ENCODE results near the gene PRELID2. TPM values are rescaled to one million over a fixed set of nuclear protein-coding genes. Genes with fewer than 3 reads are reported as not detected.

Gene PRELID2
- total RNA-seq, 1 donor from 2014 or later: 9.2 TPM

GRCh38 chr5:145812877-145813276, 22.3 kb downstream of the PRELID2 start:
- H4K20me1 ChIP-seq (ENCODE audit: insufficient read depth, low read length): no peaks in the 10 kb centered on the region
- no peaks in the 10 kb centered on the region for H3K4me1 Mint-ChIP-seq (ENCODE audit: low read depth, unreplicated experiment)
- H3K9me3 ChIP-seq (ENCODE audit: insufficient read depth, low read depth, low read length): no peaks in the 10 kb centered on the region
- no peak overlapping the region for H3K4me2 ChIP-seq (ENCODE audit: low read length)
- H3K27ac ChIP-seq (ENCODE audit: low read depth, low read length): no peak overlapping the region
- no peak overlapping the region for H3K4me3 ChIP-seq (ENCODE audit: insufficient read depth, low read depth, low read length)
- no peaks in the 10 kb centered on the region for H3K9me3 Mint-ChIP-seq (ENCODE audit: unreplicated experiment)
- H3K36me3 ChIP-seq (ENCODE audit: insufficient read depth, low read length): peaks cover 6% of the 10 kb centered on the region
- H3K79me2 ChIP-seq (ENCODE audit: insufficient read depth, low read length): no peaks in the 10 kb centered on the region
- no peaks in the 10 kb centered on the region for H3K27me3 ChIP-seq (ENCODE audit: insufficient read depth, low read length)
- no peak overlapping the region for H2AFZ ChIP-seq (ENCODE audit: low read depth, low read length)
- no peaks in the 10 kb centered on the region for H3K4me1 ChIP-seq (ENCODE audit: insufficient read depth, low read length)
- no peaks in the 10 kb centered on the region for H3K27me3 Mint-ChIP-seq (ENCODE audit: low read depth, unreplicated experiment)
- no peak overlapping the region for H3K4me3 Mint-ChIP-seq (ENCODE audit: unreplicated experiment)
- TF ChIP-seq CTCF (IDR thresholded peaks at IDR 0.05; ENCODE audit: insufficient read depth, low read depth, low read length) (no peak), EZH2 (IDR thresholded peaks at IDR 0.05; ENCODE audit: insufficient read depth, low read length) (no peak)
- H3K36me3 Mint-ChIP-seq (ENCODE audit: low read depth, unreplicated experiment): peaks cover 2% of the 10 kb centered on the region
- FAIRE-seq: no peak
- H3K27ac Mint-ChIP-seq (ENCODE audit: unreplicated experiment): no peak overlapping the region
- no peak overlapping the region for H3K9ac ChIP-seq (ENCODE audit: low read length)
- no peak for DNase-seq (ENCODE audit: low read depth)

- Histone ChIP-seq H3K4me3 (ENCODE audit: insufficient read depth, low read depth, low read length) (no peak overlapping the region), H3K9ac (ENCODE audit: low read length) (no peak overlapping the region), H2AFZ (ENCODE audit: low read depth, low read length) (no peak overlapping the region), H3K27me3 (ENCODE audit: insufficient read depth, low read length) (no peaks in the 10 kb centered on the region), H3K4me1 (ENCODE audit: insufficient read depth, low read length) (no peaks in the 10 kb centered on the region), H3K79me2 (ENCODE audit: insufficient read depth, low read length) (no peaks in the 10 kb centered on the region), H4K20me1 (ENCODE audit: insufficient read depth, low read length) (no peaks in the 10 kb centered on the region), H3K9me3 (ENCODE audit: insufficient read depth, low read depth, low read length) (no peaks in the 10 kb centered on the region), H3K4me2 (ENCODE audit: low read length) (no peak overlapping the region), H3K27ac (ENCODE audit: low read depth, low read length) (no peak overlapping the region), H3K36me3 (ENCODE audit: insufficient read depth, low read length) (peaks cover 4% of the 10 kb centered on the region)
- Mint-ChIP-seq H3K9me3 (ENCODE audit: unreplicated experiment) (no peaks in the 10 kb centered on the region), H3K27ac (ENCODE audit: unreplicated experiment) (peak overlapping the region; percentile 37), H3K36me3 (ENCODE audit: low read depth, unreplicated experiment) (peaks cover 2% of the 10 kb centered on the region), H3K4me3 (ENCODE audit: unreplicated experiment) (no peak overlapping the region), H3K4me1 (ENCODE audit: low read depth, unreplicated experiment) (no peaks in the 10 kb centered on the region), H3K27me3 (ENCODE audit: low read depth, unreplicated experiment) (no peaks in the 10 kb centered on the region)
- DNase-seq (ENCODE audit: low read depth) (peak; percentile 17), FAIRE-seq (peak; percentile 32)
- TF ChIP-seq EZH2 (IDR thresholded peaks at IDR 0.05; ENCODE audit: insufficient read depth, low read length) (no peak), CTCF (IDR thresholded peaks at IDR 0.05; ENCODE audit: insufficient read depth, low read depth, low read length) (no peak)
These were observed 23.1 kb downstream of the PRELID2 start for GRCh38 chr5:145811834-145812625.

GRCh38 chr5:145806923-145807322, 28.2 kb downstream of the PRELID2 start:
- no peak overlapping the region for H3K4me2 ChIP-seq (ENCODE audit: low read length)
- H3K4me3 Mint-ChIP-seq (ENCODE audit: unreplicated experiment): no peak overlapping the region
- H4K20me1 ChIP-seq (ENCODE audit: insufficient read depth, low read length): no peaks in the 10 kb centered on the region
- no peaks in the 10 kb centered on the region for H3K79me2 ChIP-seq (ENCODE audit: insufficient read depth, low read length)
- DNase-seq (ENCODE audit: low read depth): no peak
- TF ChIP-seq EZH2 (IDR thresholded peaks at IDR 0.05; ENCODE audit: insufficient read depth, low read length): no peak
- no peak for TF ChIP-seq CTCF (IDR thresholded peaks at IDR 0.05; ENCODE audit: insufficient read depth, low read depth, low read length)
- H3K27ac ChIP-seq (ENCODE audit: low read depth, low read length): no peak overlapping the region
- H3K9me3 ChIP-seq (ENCODE audit: insufficient read depth, low read depth, low read length): no peaks in the 10 kb centered on the region
- H3K27me3 Mint-ChIP-seq (ENCODE audit: low read depth, unreplicated experiment): no peaks in the 10 kb centered on the region
- H3K9ac ChIP-seq (ENCODE audit: low read length): no peak overlapping the region
- no peaks in the 10 kb centered on the region for H3K4me1 Mint-ChIP-seq (ENCODE audit: low read depth, unreplicated experiment)
- no peak overlapping the region for H3K4me3 ChIP-seq (ENCODE audit: insufficient read depth, low read depth, low read length)
- no peak for FAIRE-seq
- H3K36me3 ChIP-seq (ENCODE audit: insufficient read depth, low read length): no peaks in the 10 kb centered on the region
- peaks cover 4% of the 10 kb centered on the region for H3K9me3 Mint-ChIP-seq (ENCODE audit: unreplicated experiment)
- H3K36me3 Mint-ChIP-seq (ENCODE audit: low read depth, unreplicated experiment): peaks cover 5% of the 10 kb centered on the region
- H3K27ac Mint-ChIP-seq (ENCODE audit: unreplicated experiment): no peak overlapping the region
- no peak overlapping the region for H2AFZ ChIP-seq (ENCODE audit: low read depth, low read length)
- no peaks in the 10 kb centered on the region for H3K4me1 ChIP-seq (ENCODE audit: insufficient read depth, low read length)
- no peaks in the 10 kb centered on the region for H3K27me3 ChIP-seq (ENCODE audit: insufficient read depth, low read length)

All from astrocyte (in vitro differentiated cells and primary cell).